NCI-H524 (cell line): ENCODE results near the gene LDB2.

Experiments used
- DNase-seq, 2 experiments: peaks; one replicate each; lab custom pipeline; 2025; lab: John Stamatoyannopoulos, UW

LDB2 gene

GRCh38 chr4:16483540-16483939, 414.9 kb downstream of the LDB2 start:
- DNase-seq, result no peak

GRCh38 chr4:16480011-16480410, 418.4 kb downstream of the LDB2 start:
- no peak for DNase-seq

- DNase-seq, result no peak
Measured at GRCh38 chr4:16472537-16472936, 425.9 kb downstream of the LDB2 start.

GRCh38 chr4:16467061-16467460, 431.4 kb downstream of the LDB2 start:
- DNase-seq, result no peak

GRCh38 chr4:16466581-16466980, 431.9 kb downstream of the LDB2 start:
- no peak for DNase-seq

- no peak for DNase-seq
Measured at GRCh38 chr4:16464651-16465050, 433.8 kb downstream of the LDB2 start.

- no peak for DNase-seq
Measured at GRCh38 chr4:16462656-16463055, 435.8 kb downstream of the LDB2 start.

GRCh38 chr4:16461362-16461761, 437.1 kb downstream of the LDB2 start:
- DNase-seq, result peak in 1 of 2 experiments; percentile 68

GRCh38 chr4:16457944-16458343, 440.5 kb downstream of the LDB2 start:
- no peak for DNase-seq
